Psoas muscle (tissue), 8 donors: ENCODE measurements around the gene NRBP1. TPM values are rescaled to one million over a fixed set of nuclear protein-coding genes. Genes with fewer than 3 reads are reported as not detected.

Experiments
- ATAC-seq, 4 donors: fragments of 200-7000 bp; cut with Tn5 transposase; one replicate each; pipeline ENCODE4 v1.9.1; 2020; ENCODE audit warnings: moderate library complexity in 3 of 4, mild to moderate bottlenecking in 2 of 4
- DNase-seq, 2 donors: peaks; one replicate each; pipeline ENCODE4 v3.0.0-alpha.2; 2020
- H3K27ac ChIP-seq: fragments of 200-600 bp; one replicate; pipeline ENCODE4 v1.8.0; 2022
- H3K27me3 ChIP-seq, 3 donors: fragments of 200-600 bp in 1 of 3; one replicate each; pipeline versions ENCODE4 v1.6.1 to v1.8.0; 2013 to 2022; ENCODE audit warnings: low read length in 2 of 3, mild to moderate bottlenecking in 2 of 3, moderate library complexity in 1 of 3; ENCODE audit not compliant: insufficient read depth in 3 of 3
- H3K36me3 ChIP-seq, 2 donors: fragments of 200-600 bp in 1 of 2; one replicate each; pipeline versions ENCODE4 v1.6.1 to v1.8.0; 2013 to 2022; ENCODE audit warnings: low read depth in 1 of 2, mild to moderate bottlenecking in 1 of 2, moderate library complexity in 1 of 2; ENCODE audit not compliant: insufficient read depth in 1 of 2
- H3K4me1 ChIP-seq: fragments of 200-600 bp; one replicate; pipeline ENCODE4 v1.8.0; 2022
- H3K4me3 ChIP-seq: fragments of 200-600 bp; one replicate; pipeline ENCODE4 v1.8.0; 2022; ENCODE audit warnings: mild to moderate bottlenecking
- H3K9me3 ChIP-seq: fragments of 200-600 bp; one replicate; pipeline ENCODE4 v1.8.0; 2022
- WGBS, 3 donors: extraction: QIAGEN DNeasy Blood & Tissue Kit; methylation state at CpG; one replicate each; pipeline versions ENCODE4 v1.1.6 to v1.1.7; 2013; 5-methylcytosine and 5-hydroxymethylcytosine counted together
- intact Hi-C, 2 donors: fragments of 100-400 bp; cut with DNase I; formaldehyde crosslinking; loops; one replicate each; pipeline versions ENCODE4 v1.11.0 to v1.14.2; 2022
- long read RNA-seq, 2 donors: library from polyadenylated mRNA; unstranded; transcript quantifications; one replicate each; pipeline ENCODE4 v2.0.0, GENCODE V29; 2021
- polyA plus RNA-seq, 3 donors: library from polyadenylated mRNA; stranded (reverse); fragments of 200-250 nt; gene quantifications; one replicate each; pipeline ENCODE4 v1.2.3, GENCODE V29; 2013
- total RNA-seq, 4 donors: library from RNA; stranded (reverse); fragmentation: NEBNext Ultra II Directional in 2 of 4; extraction: Animal tissue kit (Norgen Biotek cat#: 25700) in 2 of 4; gene quantifications; one replicate each; pipeline versions ENCODE4 v1.2.1 to v1.2.4, GENCODE V29; 2021 to 2023
- TF ChIP-seq, protein P1 (sequence below): fragments of 200-600 bp; IDR thresholded peaks from one replicate; pipeline ENCODE4 v1.8.0; 2022; ENCODE audit warnings: antibody characterized with exemption
- donor health status: healthy with polysubstance abuse.
- donor health status: DM: no; HTN: no; CAD: no; lungs with moderate emphysema.
- donor health status: Bipolar disorder and iron deficiency.
- donor health status: healthy.
- donor health status: DM: yes; HTN: yes; CAD: no.
- donor health status: DM: no; HTN: no; CAD: no.
- donor health status: DM: no; HTN: no; CAD: no.
- donor health status: DM: yes; HTN: yes; CAD: no.

The NRBP1 gene
- total RNA-seq = 100 to 1,000 TPM in 2 of 4 donors, 10 to 100 TPM in 2; 83.8 to 138 (median 103) TPM
- polyA plus RNA-seq = 100 to 1,000 TPM; 120 to 238 (median 151) TPM
- long read RNA-seq, donor 1, transcript NRBP1-203 (18 exons, 2,163 nt) = major isoform, 7 of 135 reads
- long read RNA-seq, donor 1, partial matches to known transcripts = 120 of 135 reads
- long read RNA-seq, donor 1, other reads (novel, unspliced or antisense) = 7 of 135 reads
- long read RNA-seq, donor 2, transcript NRBP1-203 (18 exons, 2,163 nt) = major isoform, 19 of 205 reads
- long read RNA-seq, donor 2, partial matches to known transcripts = 177 of 205 reads
- long read RNA-seq, donor 2, other reads (novel, unspliced or antisense) = 9 of 205 reads

DNA sequence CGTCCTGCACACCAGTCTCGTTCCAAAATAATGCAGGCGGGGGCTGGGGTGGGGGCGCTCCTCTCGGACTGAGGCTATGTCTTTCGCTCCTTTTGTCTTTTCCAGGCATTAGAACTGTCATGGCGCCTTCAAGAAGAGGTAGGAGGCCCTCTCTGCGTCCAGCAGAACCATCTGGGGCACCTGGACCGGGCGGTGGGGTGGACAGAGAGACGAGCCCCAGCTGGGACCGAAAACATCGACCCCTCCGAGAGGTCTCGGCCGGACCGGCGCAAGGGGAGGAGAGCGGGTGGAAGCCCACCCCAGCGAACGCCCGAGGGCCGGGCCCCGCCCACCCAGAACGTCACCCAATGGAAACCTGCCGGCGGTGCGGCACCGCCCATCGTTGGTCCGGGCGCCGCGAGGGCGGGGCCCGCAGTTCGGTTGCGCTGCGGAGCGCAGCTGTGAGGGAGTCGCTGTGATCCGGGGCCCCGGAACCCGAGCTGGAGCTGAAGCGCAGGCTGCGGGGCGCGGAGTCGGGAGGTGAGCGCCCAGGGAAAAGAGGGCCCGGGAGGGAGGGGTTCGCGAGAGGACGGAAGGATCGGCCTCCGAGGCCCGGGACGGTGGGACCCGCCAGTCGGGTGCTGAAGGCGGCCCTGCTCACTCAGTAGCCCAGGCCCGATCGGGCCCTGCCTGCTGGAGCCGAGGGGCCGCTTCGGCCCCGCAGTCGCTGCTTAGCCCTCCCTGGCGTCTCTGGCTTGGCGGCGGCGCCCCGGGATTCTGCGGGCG, at the start of gene NRBP1:
NRBP1 (plus strand) TSS at position 419 of the 765 bp plus-strand sequence. CDS start 4,643 bp downstream, outside the sequence.
- TF ChIP-seq, protein P1, sequence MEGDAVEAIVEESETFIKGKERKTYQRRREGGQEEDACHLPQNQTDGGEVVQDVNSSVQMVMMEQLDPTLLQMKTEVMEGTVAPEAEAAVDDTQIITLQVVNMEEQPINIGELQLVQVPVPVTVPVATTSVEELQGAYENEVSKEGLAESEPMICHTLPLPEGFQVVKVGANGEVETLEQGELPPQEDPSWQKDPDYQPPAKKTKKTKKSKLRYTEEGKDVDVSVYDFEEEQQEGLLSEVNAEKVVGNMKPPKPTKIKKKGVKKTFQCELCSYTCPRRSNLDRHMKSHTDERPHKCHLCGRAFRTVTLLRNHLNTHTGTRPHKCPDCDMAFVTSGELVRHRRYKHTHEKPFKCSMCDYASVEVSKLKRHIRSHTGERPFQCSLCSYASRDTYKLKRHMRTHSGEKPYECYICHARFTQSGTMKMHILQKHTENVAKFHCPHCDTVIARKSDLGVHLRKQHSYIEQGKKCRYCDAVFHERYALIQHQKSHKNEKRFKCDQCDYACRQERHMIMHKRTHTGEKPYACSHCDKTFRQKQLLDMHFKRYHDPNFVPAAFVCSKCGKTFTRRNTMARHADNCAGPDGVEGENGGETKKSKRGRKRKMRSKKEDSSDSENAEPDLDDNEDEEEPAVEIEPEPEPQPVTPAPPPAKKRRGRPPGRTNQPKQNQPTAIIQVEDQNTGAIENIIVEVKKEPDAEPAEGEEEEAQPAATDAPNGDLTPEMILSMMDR = no peak

GRCh38 chr2:27378809-27379290, 49.6 kb upstream of the NRBP1 start:
- Histone ChIP-seq H3K27ac (peak overlapping the region; percentile 96), H3K36me3 (peaks cover 10 to 77% of the 10 kb centered on the region in 2 donors), H3K4me3 (no peak overlapping the region), H3K27me3 (no peaks in the 10 kb centered on the region), H3K9me3 (no peaks in the 10 kb centered on the region), H3K4me1 (peaks cover 11% of the 10 kb centered on the region)
- DNase-seq = no peak
- intact Hi-C loops = no loop called here
- TF ChIP-seq, protein P1 = no peak
- ATAC-seq = no peak
- WGBS, 3 donors = 75 to 83% (median 80%) methylated on average over 8 to 9 of the region's 9 CpGs

More for the DNA sequence above, at the start of gene NRBP1:
- H3K27ac ChIP-seq = peak within 1 kb of the TSS; percentile 98
- H3K9me3 ChIP-seq = no peaks in the 10 kb centered on the region
- ATAC-seq (peak; percentile 94 to 97 (median 95)), DNase-seq (peak; percentile 92 to 97)
- WGBS, 3 donors = 0 to 1% (median 0%) methylated on average over 42 to 75 of the region's 75 CpGs
- intact Hi-C loops = loop anchor here (2.0 kb wide), 2 partner anchors 20 to 72 kb away; partner anchors contain the start of genes PPM1G (in 2 of the 2) and GTF3C2 (in 1 of the 2)
- peaks cover 2 to 8% of the 10 kb centered on the region in 2 donors for H3K36me3 ChIP-seq
- H3K4me1 ChIP-seq = peaks cover 41% of the 10 kb centered on the region
- no peaks in the 10 kb centered on the region for H3K27me3 ChIP-seq
- peak within 1 kb of the TSS; percentile 87 for H3K4me3 ChIP-seq

DNA sequence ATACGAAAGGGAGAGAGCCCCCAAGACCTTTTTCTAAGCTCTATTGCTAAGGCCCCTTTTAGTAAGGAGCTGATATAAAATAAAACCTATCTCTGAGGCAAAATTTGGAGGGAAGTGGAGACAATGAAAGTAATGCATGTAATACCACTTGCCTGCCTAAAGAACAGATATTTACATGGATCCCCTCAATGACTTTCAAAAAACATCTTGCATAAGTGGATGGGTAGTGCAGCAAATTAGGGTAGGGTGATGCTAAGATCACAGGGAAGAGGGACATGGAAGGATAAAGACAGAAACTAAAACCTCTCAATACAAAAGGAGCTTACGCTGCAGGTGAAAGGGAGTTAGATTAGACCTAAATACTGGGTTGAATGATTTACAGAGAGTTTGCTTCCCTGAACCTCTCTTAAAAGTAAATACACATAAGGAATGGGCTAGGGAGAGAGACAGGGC, 49.0 kb upstream of the NRBP1 start:
- TF ChIP-seq, protein P1 = no peak
- intact Hi-C loops = no loop called here
- no peak for DNase-seq
- Histone ChIP-seq H3K27me3 (no peaks in the 10 kb centered on the region), H3K4me1 (peaks cover 11% of the 10 kb centered on the region), H3K9me3 (no peaks in the 10 kb centered on the region), H3K4me3 (peak overlapping the region; percentile 82), H3K36me3 (peaks cover 10 to 77% of the 10 kb centered on the region in 2 donors), H3K27ac (peak overlapping the region; percentile 96)
- ATAC-seq = no peak
- 73 to 96% (median 81%) methylated on average over 2 of the region's 2 CpGs for WGBS, 3 donors

DNA sequence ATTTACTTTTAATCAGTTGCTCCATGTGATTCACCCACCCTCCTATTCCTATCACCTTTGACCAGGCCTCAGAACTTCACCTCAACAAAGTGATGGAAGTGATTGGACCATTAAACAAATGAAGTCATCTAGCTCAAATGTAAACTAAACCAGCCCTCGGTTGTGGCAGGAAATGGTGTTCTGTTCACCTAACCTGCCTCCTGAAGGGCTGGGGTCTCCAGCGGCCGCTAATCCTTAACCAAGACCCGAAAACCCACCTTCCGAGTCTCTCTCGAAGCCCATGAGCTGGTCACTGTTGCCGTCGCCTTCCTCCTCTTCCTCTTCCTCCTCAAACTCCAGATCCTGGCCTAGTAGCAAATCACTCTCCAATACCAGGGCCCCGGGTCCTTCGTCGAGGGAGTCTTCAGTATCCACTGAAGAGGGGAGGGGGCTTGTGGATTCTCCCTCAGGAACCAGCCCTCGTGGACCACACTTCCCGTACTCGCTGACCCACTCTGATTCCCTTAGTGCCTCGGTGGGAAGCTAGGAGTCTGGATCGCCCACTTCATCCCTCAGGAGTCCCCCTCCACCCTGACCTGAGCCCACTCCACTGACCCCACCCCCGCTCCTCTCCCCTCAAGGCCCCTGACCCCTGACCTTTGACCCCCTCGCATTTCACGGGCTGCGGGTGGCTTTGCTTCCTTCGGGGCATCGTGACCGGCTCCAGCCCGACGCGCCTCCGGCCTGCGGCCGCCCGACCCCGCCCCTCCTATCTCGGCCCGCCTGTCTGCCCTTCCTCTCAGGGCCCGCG, 48.4 kb upstream of the NRBP1 start:
- intact Hi-C loops = no loop called here
- DNase-seq (peak; percentile 80 to 89), ATAC-seq (peak; percentile 25 to 42 (median 32))
- Histone ChIP-seq H3K36me3 (peaks cover 7 to 77% of the 10 kb centered on the region in 2 donors), H3K4me3 (peak overlapping the region; percentile 82), H3K27me3 (no peaks in the 10 kb centered on the region), H3K9me3 (no peaks in the 10 kb centered on the region), H3K27ac (peak overlapping the region; percentile 96), H3K4me1 (peaks cover 11% of the 10 kb centered on the region)
- WGBS, 3 donors = 1% methylated on average over 23 to 35 of the region's 35 CpGs
- TF ChIP-seq, protein P1 = no peak
